IPS-15b (cell line): ENCODE measurements around the gene ZNF444.
"Not testable (repeated sequence)": the region's sequence is repeated elsewhere in the genome, so short reads cannot be mapped to it uniquely, and the experiment has no call there.

Experiments
- H3K27me3 ChIP-seq: one replicate; pipeline ENCODE4 v1.6.1; 2013; ENCODE audit warnings: low read length; ENCODE audit not compliant: control insufficient read depth, insufficient read depth
- H3K36me3 ChIP-seq: one replicate; pipeline ENCODE4 v1.6.1; 2013; ENCODE audit warnings: low read length; ENCODE audit not compliant: control insufficient read depth, insufficient read depth
- H3K4me1 ChIP-seq: one replicate; pipeline ENCODE4 v1.6.1; 2013; ENCODE audit warnings: mild to moderate bottlenecking, low read length; ENCODE audit not compliant: control insufficient read depth, insufficient read depth
- H3K4me3 ChIP-seq: one replicate; pipeline ENCODE4 v1.5.1; 2013; ENCODE audit warnings: low read depth, low read length
- H3K9ac ChIP-seq: one replicate; pipeline ENCODE4 v1.6.1; 2013; ENCODE audit warnings: low read depth, mild to moderate bottlenecking, low read length
- H3K9me3 ChIP-seq: one replicate; pipeline ENCODE4 v1.6.1; 2013; ENCODE audit warnings: mild to moderate bottlenecking, low read length; ENCODE audit not compliant: control insufficient read depth, insufficient read depth

ZNF444 gene

DNA sequence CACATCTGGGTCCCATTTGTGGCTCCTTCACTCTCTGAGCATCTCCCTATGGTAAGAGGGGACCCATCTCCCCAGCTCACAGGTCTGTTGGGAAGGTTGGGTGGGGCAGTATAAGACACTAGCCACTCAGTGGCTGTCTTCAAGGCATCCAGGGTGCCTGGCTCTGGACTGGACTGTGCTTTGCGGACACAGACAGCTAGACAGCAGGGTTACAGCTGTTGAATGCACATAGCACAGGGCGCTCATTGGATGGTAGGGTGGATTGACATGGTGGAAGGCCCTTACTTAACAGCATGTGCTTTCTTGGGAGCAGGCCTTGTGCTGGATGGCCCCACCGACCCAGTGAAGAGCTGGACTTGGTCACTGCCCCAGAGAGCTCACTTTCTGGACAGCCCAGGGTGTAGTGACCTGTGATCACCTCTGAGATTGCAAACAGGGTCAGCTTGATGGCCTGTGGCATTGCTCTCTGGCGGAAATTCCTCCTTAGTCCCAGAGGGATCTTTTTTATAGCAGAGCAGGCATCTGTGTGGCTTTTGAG is 1.9 kb downstream of the ZNF444 start:
- peaks cover 2% of the 10 kb centered on the region for H3K4me1 ChIP-seq
- no peaks in the 10 kb centered on the region for H3K9me3 ChIP-seq
- no peaks in the 10 kb centered on the region for H3K27me3 ChIP-seq
- H3K36me3 ChIP-seq: peaks cover 10% of the 10 kb centered on the region
- no peak overlapping the region for H3K4me3 ChIP-seq
- no peak overlapping the region for H3K9ac ChIP-seq

DNA sequence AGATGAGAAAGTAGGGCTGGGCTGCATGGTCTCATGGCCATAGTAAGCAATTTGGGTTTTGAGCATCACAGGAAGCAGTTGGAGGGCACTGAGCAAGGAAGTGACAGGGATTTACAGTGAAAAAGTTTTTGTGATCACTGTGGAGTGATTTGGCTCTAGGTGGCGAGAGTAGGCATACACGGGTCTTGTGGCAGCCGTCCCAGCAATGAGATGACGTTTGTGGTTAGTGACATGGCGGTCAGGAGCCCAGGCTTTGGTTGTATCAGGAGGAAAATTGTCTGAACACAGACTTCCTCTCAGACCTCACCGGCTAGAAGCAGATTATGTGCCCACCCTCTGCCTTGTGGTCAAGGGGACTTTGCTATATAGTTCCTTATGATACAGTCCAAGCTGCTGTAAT is 3.3 kb downstream of the ZNF444 start:
- Histone ChIP-seq H3K4me1 (peaks cover 2% of the 10 kb centered on the region), H3K36me3 (peaks cover 16% of the 10 kb centered on the region), H3K9ac (no peak overlapping the region), H3K9me3 (no peaks in the 10 kb centered on the region), H3K27me3 (no peaks in the 10 kb centered on the region), H3K4me3 (no peak overlapping the region)

DNA sequence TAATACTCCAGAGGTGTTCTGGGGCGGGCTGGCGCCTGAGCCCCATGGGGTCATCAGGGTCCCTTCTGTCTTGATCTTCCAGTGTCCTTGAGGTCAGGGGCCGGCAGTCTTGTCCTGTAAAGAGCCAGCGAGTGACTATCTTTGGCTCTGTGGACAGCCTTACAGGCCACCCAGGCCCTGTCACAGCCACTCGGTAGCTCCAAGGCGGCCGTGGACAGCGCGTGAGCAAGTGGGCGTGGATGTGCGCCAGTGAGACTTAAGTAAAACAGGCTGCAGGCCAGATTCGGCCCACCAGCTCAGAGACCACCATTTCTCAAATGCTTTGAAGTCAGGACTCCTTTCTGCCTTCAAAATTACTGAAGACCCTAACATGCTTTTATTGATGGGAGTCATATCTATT is 3.7 kb downstream of the ZNF444 start:
- no peaks in the 10 kb centered on the region for H3K27me3 ChIP-seq
- no peak overlapping the region for H3K4me3 ChIP-seq
- peaks cover 16% of the 10 kb centered on the region for H3K36me3 ChIP-seq
- H3K9ac ChIP-seq: no peak overlapping the region
- H3K4me1 ChIP-seq: peaks cover 2% of the 10 kb centered on the region
- no peaks in the 10 kb centered on the region for H3K9me3 ChIP-seq

DNA sequence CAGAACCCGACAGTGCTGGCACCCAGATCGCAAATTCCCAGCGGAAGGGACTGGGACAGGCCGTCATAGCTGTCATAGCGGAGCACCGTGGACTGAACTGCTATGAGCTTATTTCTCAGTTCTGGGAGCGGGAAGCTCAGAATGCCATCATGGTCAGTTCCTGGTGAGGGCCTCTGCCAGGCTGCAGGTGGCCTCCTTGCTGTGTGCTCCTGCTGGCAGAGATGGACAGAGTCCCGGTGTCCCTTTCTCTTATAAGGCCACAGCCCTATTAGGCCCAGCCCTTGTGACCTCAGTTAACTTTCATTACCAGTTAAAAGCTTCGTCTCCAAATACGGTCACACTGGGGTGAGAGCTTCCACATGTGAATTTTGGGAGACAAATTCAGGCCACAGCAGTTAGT is 4.6 kb downstream of the ZNF444 start:
- Histone ChIP-seq H3K27me3 (no peaks in the 10 kb centered on the region), H3K4me1 (peaks cover 2% of the 10 kb centered on the region), H3K9me3 (no peaks in the 10 kb centered on the region), H3K36me3 (peaks cover 16% of the 10 kb centered on the region), H3K4me3 (no peak overlapping the region), H3K9ac (no peak overlapping the region)

DNA sequence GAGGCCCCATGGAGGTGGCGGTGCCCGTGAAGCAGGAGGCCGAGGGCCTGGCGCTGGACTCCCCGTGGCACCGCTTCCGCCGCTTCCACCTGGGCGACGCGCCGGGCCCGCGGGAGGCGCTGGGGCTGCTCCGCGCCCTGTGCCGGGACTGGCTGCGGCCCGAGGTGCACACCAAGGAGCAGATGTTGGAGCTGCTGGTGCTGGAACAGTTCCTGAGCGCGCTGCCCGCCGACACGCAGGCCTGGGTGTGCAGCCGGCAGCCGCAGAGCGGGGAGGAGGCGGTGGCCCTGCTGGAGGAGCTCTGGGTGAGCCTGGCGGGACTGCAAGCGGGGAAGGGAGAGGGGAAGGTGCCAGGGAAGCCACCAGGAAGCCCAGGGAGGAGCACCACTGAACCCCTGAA is 5.8 kb downstream of the ZNF444 start:
- Histone ChIP-seq H3K27me3 (no peaks in the 10 kb centered on the region), H3K36me3 (peaks cover 16% of the 10 kb centered on the region), H3K9me3 (no peaks in the 10 kb centered on the region), H3K4me1 (peaks cover 2% of the 10 kb centered on the region), H3K4me3 (no peak overlapping the region), H3K9ac (no peak overlapping the region)

DNA sequence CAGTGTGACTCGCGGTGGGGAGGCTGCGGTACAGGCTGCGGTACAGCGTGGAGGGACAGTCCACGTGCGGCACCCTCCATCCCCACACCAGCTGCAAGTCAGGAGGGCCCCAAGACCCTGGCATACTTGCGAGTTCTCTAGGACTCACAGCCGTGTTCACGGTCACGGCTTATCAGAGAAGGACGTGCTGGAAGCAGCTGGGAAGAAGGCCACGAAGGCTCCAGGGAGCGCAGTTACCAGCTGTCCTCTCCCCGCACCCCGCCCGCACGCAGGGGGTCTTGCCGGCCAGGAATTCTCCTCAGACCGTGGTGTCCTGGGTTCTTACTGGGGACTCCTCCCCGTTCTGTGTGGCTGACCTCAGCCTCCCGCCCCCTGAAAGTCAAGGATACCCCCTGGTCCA is 6.2 kb downstream of the ZNF444 start:
- H3K4me3 ChIP-seq: no peak overlapping the region
- no peaks in the 10 kb centered on the region for H3K4me1 ChIP-seq
- no peaks in the 10 kb centered on the region for H3K9me3 ChIP-seq
- no peak overlapping the region for H3K9ac ChIP-seq
- peaks cover 16% of the 10 kb centered on the region for H3K36me3 ChIP-seq
- no peaks in the 10 kb centered on the region for H3K27me3 ChIP-seq

DNA sequence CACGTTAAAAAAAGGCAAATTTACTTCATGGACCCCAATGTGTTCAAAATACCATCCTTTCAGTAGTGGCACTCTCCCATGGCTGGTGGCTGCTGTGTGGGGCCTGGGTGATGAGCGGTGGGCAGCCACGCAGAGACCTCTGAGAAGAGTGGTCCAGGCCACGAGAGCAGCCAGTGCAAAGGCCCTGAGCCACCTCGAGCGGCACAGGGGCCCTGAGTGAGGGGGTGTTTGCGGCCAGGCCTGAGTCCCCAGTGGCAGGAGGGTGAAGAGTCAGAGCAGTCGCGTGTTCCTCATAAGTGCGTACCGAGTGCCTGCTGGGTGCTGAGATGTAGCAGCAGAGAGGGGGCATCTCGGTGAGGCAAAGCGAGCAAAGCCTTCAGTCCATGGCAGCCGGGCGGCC is 7.0 kb downstream of the ZNF444 start:
- H3K4me3 ChIP-seq: no peak overlapping the region
- peaks cover 16% of the 10 kb centered on the region for H3K36me3 ChIP-seq
- no peak overlapping the region for H3K9ac ChIP-seq
- peaks cover 7% of the 10 kb centered on the region for H3K4me1 ChIP-seq
- no peaks in the 10 kb centered on the region for H3K9me3 ChIP-seq
- no peaks in the 10 kb centered on the region for H3K27me3 ChIP-seq

DNA sequence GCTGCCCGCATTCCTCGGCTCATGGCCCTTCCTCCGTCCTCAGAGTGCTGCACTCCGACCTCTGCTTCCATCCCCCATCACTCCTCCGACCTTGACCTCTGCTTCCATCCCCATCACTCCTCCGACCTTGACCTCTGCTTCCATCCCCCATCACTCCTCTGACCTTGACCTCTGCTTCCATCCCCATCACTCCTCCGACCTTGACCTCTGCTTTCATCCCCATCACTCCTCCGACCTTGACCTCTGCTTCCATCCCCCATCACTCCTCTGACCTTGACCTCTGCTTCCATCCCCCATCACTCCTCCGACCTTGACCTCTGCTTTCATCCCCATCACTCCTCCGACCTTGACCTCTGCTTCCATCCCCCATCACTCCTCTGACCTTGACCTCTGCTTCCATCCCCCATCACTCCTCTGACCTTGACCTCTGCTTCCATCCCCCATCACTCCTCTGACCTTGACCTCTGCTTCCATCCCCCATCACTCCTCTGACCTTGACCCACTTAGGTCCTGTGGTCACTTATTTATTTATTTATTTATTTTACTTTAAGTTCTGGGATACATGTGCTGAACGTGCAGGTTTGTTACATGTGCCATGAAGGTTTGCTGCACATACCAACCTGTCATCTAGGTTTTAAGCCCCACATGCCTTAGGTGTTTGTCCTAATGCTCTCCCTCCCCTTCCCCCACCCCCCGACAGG is 8.0 kb downstream of the ZNF444 start:
- H3K9me3 ChIP-seq, H3K9ac ChIP-seq, H3K4me3 ChIP-seq, H3K27me3 ChIP-seq: not testable (repeated sequence)
- Histone ChIP-seq H3K4me1 (peaks cover 16% of the 10 kb centered on the region), H3K36me3 (peaks cover 16% of the 10 kb centered on the region)

DNA sequence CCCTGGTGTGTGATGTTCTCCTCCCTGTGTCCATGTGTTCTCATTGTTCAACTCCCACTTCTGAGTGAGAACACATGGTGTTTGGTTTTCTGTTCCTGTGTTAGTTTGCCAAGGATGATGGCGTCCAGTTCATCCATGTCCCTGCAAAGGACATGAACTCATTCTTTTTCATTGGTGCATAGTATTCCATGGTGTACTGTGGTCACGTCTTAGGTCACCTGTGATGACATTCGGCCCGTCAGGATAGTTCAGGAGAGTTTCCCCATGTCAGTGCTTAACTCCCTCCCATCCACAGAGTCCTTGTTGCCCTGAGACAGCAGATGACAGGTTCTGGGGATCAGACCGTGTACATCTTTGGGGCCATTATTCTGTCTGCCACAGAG is 8.6 kb downstream of the ZNF444 start:
- H3K36me3 ChIP-seq: peaks cover 16% of the 10 kb centered on the region
- H3K9ac ChIP-seq: no peak overlapping the region
- H3K4me1 ChIP-seq: peaks cover 16% of the 10 kb centered on the region
- no peak overlapping the region for H3K4me3 ChIP-seq
- no peaks in the 10 kb centered on the region for H3K9me3 ChIP-seq
- no peaks in the 10 kb centered on the region for H3K27me3 ChIP-seq

DNA sequence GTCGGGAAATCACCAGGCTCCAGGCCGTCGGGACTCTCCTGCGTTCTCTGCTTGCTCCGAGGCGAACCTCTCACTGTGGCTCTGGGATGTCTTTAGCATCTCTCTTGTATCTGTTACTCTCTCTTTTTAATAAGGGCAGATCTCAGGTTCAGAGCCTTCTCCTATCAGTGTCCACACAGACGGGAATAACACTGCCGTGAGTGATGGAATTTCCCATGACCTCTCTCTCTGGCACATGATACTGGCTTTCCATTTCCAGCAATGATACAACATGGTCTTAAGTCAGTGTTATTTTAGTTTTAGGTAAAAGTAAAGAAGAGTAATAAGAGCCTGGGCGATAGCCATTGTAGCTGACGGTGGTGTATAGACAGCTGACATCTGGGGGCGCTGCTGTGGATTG is 9.3 kb downstream of the ZNF444 start:
- Histone ChIP-seq H3K36me3 (peaks cover 18% of the 10 kb centered on the region), H3K4me1 (peaks cover 18% of the 10 kb centered on the region), H3K4me3 (no peak overlapping the region), H3K27me3 (no peaks in the 10 kb centered on the region), H3K9me3 (no peaks in the 10 kb centered on the region), H3K9ac (no peak overlapping the region)

DNA sequence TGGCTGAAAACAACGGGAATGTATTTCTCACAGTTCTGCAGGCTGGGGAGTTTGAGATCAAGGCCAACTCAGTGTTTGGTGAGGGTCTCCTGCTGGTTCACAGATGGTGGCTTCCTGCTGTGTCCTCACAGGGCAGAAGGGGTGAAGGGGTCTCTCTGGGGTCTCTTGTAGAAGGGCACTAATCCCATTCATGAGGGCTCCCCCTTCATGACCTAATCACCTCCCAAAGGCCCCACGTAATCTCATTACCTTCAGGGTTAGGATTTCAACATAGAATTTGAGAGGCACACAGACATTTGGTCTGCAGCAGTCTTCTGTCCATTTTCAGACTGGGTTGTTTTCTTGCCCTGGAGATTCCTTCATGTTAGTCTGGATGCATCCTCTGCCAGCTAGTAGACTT is 11.6 kb downstream of the ZNF444 start:
- Histone ChIP-seq H3K4me3 (no peak overlapping the region), H3K9ac (no peak overlapping the region), H3K27me3 (no peaks in the 10 kb centered on the region), H3K36me3 (peaks cover 14% of the 10 kb centered on the region), H3K4me1 (peaks cover 18% of the 10 kb centered on the region), H3K9me3 (no peaks in the 10 kb centered on the region)

DNA sequence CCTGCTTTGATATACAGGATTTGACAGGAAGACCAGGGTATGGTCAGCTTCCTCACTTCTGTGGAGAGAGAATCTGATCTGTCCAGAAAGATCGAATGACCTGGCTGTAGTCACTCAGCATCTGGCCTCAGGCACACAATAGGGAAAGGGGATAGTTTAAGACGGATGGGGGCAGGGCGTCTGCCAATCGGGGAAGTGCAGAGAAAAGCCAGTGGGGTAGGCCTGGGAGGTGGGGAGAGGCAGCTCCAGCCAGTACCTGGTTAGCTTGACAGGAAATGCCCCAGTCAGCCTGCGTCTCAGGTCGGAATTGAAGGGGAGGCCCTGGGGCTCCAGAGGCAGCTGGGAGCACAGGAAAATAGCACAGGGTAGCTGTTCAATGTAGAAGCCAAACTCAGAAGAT is 12.4 kb downstream of the ZNF444 start:
- Histone ChIP-seq H3K9ac (peak overlapping the region; percentile 26), H3K36me3 (peaks cover 6% of the 10 kb centered on the region), H3K4me1 (peaks cover 18% of the 10 kb centered on the region)

More for the DNA sequence above, 12.4 kb downstream of the ZNF444 start:
- Histone ChIP-seq H3K4me3 (peak overlapping the region; percentile 18), H3K27me3 (no peaks in the 10 kb centered on the region), H3K9me3 (no peaks in the 10 kb centered on the region)
